CD14-positive monocyte (primary cell): ENCODE measurements around the gene EHF. TPM values are rescaled to one million over a fixed set of nuclear protein-coding genes. Genes with fewer than 3 reads are reported as not detected.

Experiments
- DNase-seq, 3 donors: peaks; one replicate each; pipeline ENCODE4 v3.0.0-alpha.2; 2011 to 2022
- H2AFZ ChIP-seq: 2 replicates; pipeline ENCODE4 v1.6.0; 2012; ENCODE audit warnings: mild to moderate bottlenecking, low read depth, low read length, inconsistent platforms; ENCODE audit not compliant: insufficient read depth, poor library complexity, severe bottlenecking
- H3K27ac ChIP-seq, 2 donors: 1 replicate in 1 of 2; 2 replicates in 1 of 2; pipeline ENCODE4 v1.5.1; 2012 to 2013; ENCODE audit warnings: low read length in 2 of 2, control low read depth in 1 of 2, inconsistent platforms in 1 of 2, low read depth in 1 of 2, mild to moderate bottlenecking in 1 of 2
- H3K27me3 ChIP-seq, 2 donors: one replicate each; pipeline versions ENCODE4 v1.6.0 to v1.6.1; 2011 to 2013; ENCODE audit warnings: low read length in 2 of 2; ENCODE audit not compliant: control insufficient read depth in 2 of 2, insufficient read depth in 2 of 2
- H3K36me3 ChIP-seq, 2 donors: replicated peaks in 1 of 2; 1 replicate in 1 of 2; 2 replicates in 1 of 2; pipeline versions ENCODE4 v1.5.1 to v1.6.1; 2012 to 2013; ENCODE audit warnings: low read length in 2 of 2, control low read depth in 1 of 2, inconsistent platforms in 1 of 2, mild to moderate bottlenecking in 1 of 2; ENCODE audit not compliant: insufficient read depth in 2 of 2, control insufficient read depth in 1 of 2
- H3K4me1 ChIP-seq, 2 donors: 1 replicate in 1 of 2; 2 replicates in 1 of 2; pipeline versions ENCODE4 v1.5.1 to v1.6.1; 2012 to 2013; ENCODE audit warnings: low read length in 2 of 2, control low read depth in 1 of 2, inconsistent platforms in 1 of 2, mild to moderate bottlenecking in 1 of 2, moderate library complexity in 1 of 2; ENCODE audit not compliant: insufficient read depth in 2 of 2, control insufficient read depth in 1 of 2
- H3K4me2 ChIP-seq: replicated peaks from 2 replicates; pipeline ENCODE3; 2012; ENCODE audit warnings: low read length, moderate library complexity, mild to moderate bottlenecking; ENCODE audit not compliant: poor library complexity, severe bottlenecking; ENCODE audit errors: extremely low read depth
- H3K4me3 ChIP-seq, 3 experiments: fragments of 200-600 bp in 1 of 3; sonication (generic) in 1 of 3; replicated peaks in 1 of 3; 1 replicate in 2 of 3; 2 replicates in 1 of 3; pipeline ENCODE4 v1.5.1; 2011 to 2013; ENCODE audit warnings: low read length in 3 of 3, mild to moderate bottlenecking in 3 of 3, control low read depth in 2 of 3, low read depth in 2 of 3, inconsistent platforms in 1 of 3, moderate library complexity in 1 of 3
- H3K79me2 ChIP-seq: 2 replicates; pipeline ENCODE4 v1.6.0; 2012; ENCODE audit warnings: mild to moderate bottlenecking, control low read depth, inconsistent platforms, low read length, moderate library complexity; ENCODE audit not compliant: insufficient read depth
- H3K9ac ChIP-seq: 2 replicates; pipeline ENCODE4 v1.6.0; 2017; ENCODE audit warnings: low read length, mild to moderate bottlenecking; ENCODE audit not compliant: insufficient read depth, poor library complexity, severe bottlenecking
- H3K9me3 ChIP-seq, 2 donors: replicated peaks in 1 of 2; 1 replicate in 1 of 2; 2 replicates in 1 of 2; pipeline versions ENCODE4 v1.5.1 to v1.6.1; 2012 to 2013; ENCODE audit warnings: low read length in 2 of 2, control low read depth in 1 of 2; ENCODE audit not compliant: control insufficient read depth in 1 of 2, insufficient read depth in 1 of 2
- H4K20me1 ChIP-seq: 2 replicates; pipeline ENCODE4 v1.6.0; 2012; ENCODE audit warnings: mild to moderate bottlenecking, low read length, control low read depth, moderate library complexity; ENCODE audit not compliant: insufficient read depth
- H3K27ac Mint-ChIP-seq, 7 donors: one replicate each; pipeline ENCODE4 v1.8.0; 2020; ENCODE audit warnings: mild to moderate bottlenecking in 7 of 7, mixed read lengths in 7 of 7, moderate library complexity in 6 of 7, inconsistent platforms in 2 of 7
- H3K27me3 Mint-ChIP-seq, 3 donors: one replicate each; pipeline ENCODE4 v1.8.0; 2021 to 2022; ENCODE audit warnings: low read depth in 3 of 3, mild to moderate bottlenecking in 3 of 3, mixed read lengths in 3 of 3, moderate library complexity in 3 of 3, inconsistent platforms in 1 of 3
- H3K36me3 Mint-ChIP-seq, 2 donors: one replicate each; pipeline ENCODE4 v1.8.0; 2020; ENCODE audit warnings: mixed read lengths in 2 of 2, inconsistent platforms in 1 of 2, mild to moderate bottlenecking in 1 of 2
- H3K4me1 Mint-ChIP-seq: one replicate; pipeline ENCODE4 v1.8.0; 2020; ENCODE audit warnings: mild to moderate bottlenecking, mixed read lengths
- H3K4me3 Mint-ChIP-seq, 2 donors: one replicate each; pipeline ENCODE4 v1.8.0; 2020; ENCODE audit warnings: mild to moderate bottlenecking in 2 of 2, mixed read lengths in 2 of 2, moderate library complexity in 1 of 2
- H3K9me3 Mint-ChIP-seq, 7 donors: one replicate each; pipeline ENCODE4 v1.8.0; 2020 to 2022; ENCODE audit warnings: mixed read lengths in 7 of 7, mild to moderate bottlenecking in 6 of 7, moderate library complexity in 6 of 7, inconsistent platforms in 2 of 7
- CTCF ChIP-seq: fragments of 200-600 bp; IDR thresholded peaks from one replicate; pipeline ENCODE4 v1.8.0; 2022; ENCODE audit warnings: antibody characterized with exemption, mild to moderate bottlenecking
- WGBS: methylation state at CpG from one replicate; pipeline ENCODE4 v1.1.5; 2013; ENCODE audit warnings: missing lambda C conversion rate; ENCODE audit not compliant: insufficient coverage; 5-methylcytosine and 5-hydroxymethylcytosine counted together
- intact Hi-C, 2 donors: fragments of 100-400 bp; cut with micrococcal nuclease; formaldehyde crosslinking; loops; one replicate each; pipeline versions ENCODE4 v1.15.0 to v1.15.1; 2023
- polyA plus RNA-seq, 3 donors: library from polyadenylated mRNA; depleted of rRNA in 1 of 3; unstranded in 2 of 3; stranded (reverse) in 1 of 3; fragments of 300-500 nt in 2 of 3; fragments of >200 nt in 1 of 3; fragmentation: Illumina TruSeq in 2 of 3; gene quantifications; 1 replicate in 2 of 3; 2 replicates in 1 of 3; pipeline ENCODE4 v1.2.3, GENCODE V29; 2012 to 2021

EHF gene
- polyA plus RNA-seq, 3 donors: 0.17 to 0.21 TPM; not detected in 1

GRCh38 chr11:34637303-34637702 is 16.4 kb downstream of the EHF start:
- Mint-ChIP-seq H3K9me3 (no peaks in the 10 kb centered on the region), H3K27ac (no peak overlapping the region), H3K36me3 (no peaks in the 10 kb centered on the region), H3K27me3 (peaks cover 0 to 6% (median 2%) of the 10 kb centered on the region in 3 donors), H3K4me3 (no peak overlapping the region), H3K4me1 (peaks cover 26% of the 10 kb centered on the region)
- Histone ChIP-seq H3K27ac (no peak overlapping the region), H3K27me3 (no peaks in the 10 kb centered on the region), H3K9ac (no peak overlapping the region), H3K4me2 (no peak overlapping the region), H3K4me3 (no peak overlapping the region), H3K4me1 (peaks cover 18 to 19% of the 10 kb centered on the region in 2 donors), H3K36me3 (no peaks in the 10 kb centered on the region), H2AFZ (no peak overlapping the region), H3K9me3 (no peaks in the 10 kb centered on the region), H3K79me2 (no peaks in the 10 kb centered on the region), H4K20me1 (no peaks in the 10 kb centered on the region)
- WGBS: 95% methylated on average over 5 of the region's 5 CpGs
- DNase-seq: no peak
- no peak for TF ChIP-seq CTCF
- intact Hi-C loops: no loop called here

- peaks cover 0 to 6% (median 4%) of the 10 kb centered on the region in 3 donors for H3K27me3 Mint-ChIP-seq
- H3K4me2 ChIP-seq: no peak overlapping the region
- WGBS: 100% methylated on average over 1 of the region's 3 CpGs
- no peak for TF ChIP-seq CTCF
- H3K4me1 ChIP-seq: peaks cover 9 to 11% of the 10 kb centered on the region in 2 donors
- no peak overlapping the region for H3K4me3 ChIP-seq
- H3K9me3 ChIP-seq: no peaks in the 10 kb centered on the region
- DNase-seq: no peak
- intact Hi-C loops: no loop called here
- no peaks in the 10 kb centered on the region for H3K27me3 ChIP-seq
- H3K27ac ChIP-seq: no peak overlapping the region
- H4K20me1 ChIP-seq: no peaks in the 10 kb centered on the region
- no peaks in the 10 kb centered on the region for H3K79me2 ChIP-seq
- H3K36me3 Mint-ChIP-seq: no peaks in the 10 kb centered on the region
- H3K36me3 ChIP-seq: no peaks in the 10 kb centered on the region
- H3K9ac ChIP-seq: no peak overlapping the region
- peaks cover 18% of the 10 kb centered on the region for H3K4me1 Mint-ChIP-seq
- no peak overlapping the region for H2AFZ ChIP-seq
- H3K9me3 Mint-ChIP-seq: no peaks in the 10 kb centered on the region
- H3K4me3 Mint-ChIP-seq: no peak overlapping the region
- no peak overlapping the region for H3K27ac Mint-ChIP-seq
Observed at GRCh38 chr11:34638897-34639296, 18.0 kb downstream of the EHF start.
